BJ (cell line): ENCODE measurements around the gene DNASE2. TPM values are rescaled to one million over a fixed set of nuclear protein-coding genes. Genes with fewer than 3 reads are reported as not detected.

Experiments
- CTCF ChIA-PET: fragments of 350-600 bp; formaldehyde crosslinking; extraction: SDS; loops from one replicate; lab custom pipeline; 2021; ENCODE audit warnings: antibody characterized with exemption, inconsistent platforms; lab: Yijun Ruan, JAX
- POLR2A ChIA-PET: fragments of 300-600 bp; sonication (Branson Sonifier 250); formaldehyde crosslinking; extraction: SDS; loops from one replicate; lab custom pipeline; 2021; ENCODE audit warnings: antibody characterized with exemption; lab: Charles Lee
- DNase-seq: peaks from one replicate; pipeline ENCODE4 v3.0.0-alpha.2; 2011; ENCODE audit warnings: low read depth
- H3K27me3 ChIP-seq: 2 replicates; pipeline ENCODE4 v1.6.0; 2011; ENCODE audit warnings: low read length; ENCODE audit not compliant: control insufficient read depth, insufficient read depth
- H3K36me3 ChIP-seq: 2 replicates; pipeline ENCODE4 v1.5.1; 2011; ENCODE audit warnings: low read length; ENCODE audit not compliant: control insufficient read depth, insufficient read depth
- H3K4me3 ChIP-seq: 2 replicates; pipeline ENCODE4 v1.5.1; 2011; ENCODE audit warnings: low read depth, mild to moderate bottlenecking, control low read depth, low read length
- polyA plus RNA-seq: library from polyadenylated mRNA; depleted of rRNA; stranded (reverse); fragments of >200 nt; gene quantifications from 2 replicates; pipeline ENCODE4 v1.2.3, GENCODE V29; 2011
- TF ChIP-seq, protein P1 (sequence below): IDR thresholded peaks from 2 replicates; pipeline ENCODE4 v1.5.1; 2011; ENCODE audit warnings: low read depth, mild to moderate bottlenecking, control low read depth, inconsistent platforms, low read length, moderate library complexity; ENCODE audit not compliant: insufficient read depth

DNASE2 gene
- polyA plus RNA-seq, 1 experiment, result 68.8 TPM

DNA sequence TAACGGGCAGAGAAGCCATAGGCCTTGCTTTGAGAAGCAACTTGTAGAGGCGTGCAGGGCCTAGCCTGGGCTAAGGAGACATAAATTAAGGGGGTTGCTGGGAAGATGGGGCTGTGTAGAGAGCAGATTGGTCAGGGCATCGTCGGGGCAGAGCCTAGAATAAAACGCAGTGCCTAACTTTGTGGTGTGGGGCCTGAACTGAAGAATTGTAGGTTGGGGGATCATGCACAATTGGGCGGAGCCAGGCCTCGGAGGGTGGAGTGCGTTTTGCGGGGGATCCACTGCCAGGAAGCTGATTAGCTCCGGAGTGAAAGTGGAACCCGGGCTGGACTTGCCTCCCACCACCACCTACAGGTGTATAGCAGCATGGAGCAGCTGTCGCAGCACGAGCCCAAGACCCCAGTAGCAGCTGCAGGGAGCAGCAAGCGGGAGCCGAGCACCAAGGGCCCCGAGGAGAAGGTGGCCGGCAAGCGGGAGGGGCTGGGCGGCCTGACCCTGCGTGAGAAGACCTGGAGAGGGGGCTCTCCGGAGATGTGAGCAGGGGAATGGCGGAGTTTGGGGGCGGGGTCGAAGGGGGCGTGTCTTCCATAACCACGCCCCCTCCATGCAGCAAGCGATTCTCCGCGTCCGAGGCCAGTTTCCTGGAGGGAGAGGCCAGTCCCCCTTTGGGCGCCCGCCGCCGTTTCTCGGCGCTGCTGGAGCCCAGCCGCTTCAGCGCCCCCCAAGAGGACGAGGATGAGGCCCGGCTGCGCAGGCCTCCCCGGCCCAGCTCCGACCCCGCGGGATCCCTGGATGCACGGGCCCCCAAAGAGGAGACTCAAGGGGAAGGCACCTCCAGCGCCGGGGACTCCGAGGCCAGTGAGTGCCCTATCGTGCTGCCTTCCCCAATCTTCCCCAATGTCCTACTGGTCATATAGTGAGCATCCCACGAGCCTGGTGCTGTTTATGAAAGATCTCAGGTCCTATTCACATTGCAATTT, 13.8 kb downstream of the DNASE2 start:
- no peak for DNase-seq
- POLR2A ChIA-PET, result no interaction called here
- Histone ChIP-seq H3K4me3 (peak overlapping the region; percentile 38), H3K27me3 (0 out of 2 replicates have a peak, but pooled peaks cover 1% of the 10 kb centered on the region), H3K36me3 (no peaks in the 10 kb centered on the region)
- TF ChIP-seq, protein P1, sequence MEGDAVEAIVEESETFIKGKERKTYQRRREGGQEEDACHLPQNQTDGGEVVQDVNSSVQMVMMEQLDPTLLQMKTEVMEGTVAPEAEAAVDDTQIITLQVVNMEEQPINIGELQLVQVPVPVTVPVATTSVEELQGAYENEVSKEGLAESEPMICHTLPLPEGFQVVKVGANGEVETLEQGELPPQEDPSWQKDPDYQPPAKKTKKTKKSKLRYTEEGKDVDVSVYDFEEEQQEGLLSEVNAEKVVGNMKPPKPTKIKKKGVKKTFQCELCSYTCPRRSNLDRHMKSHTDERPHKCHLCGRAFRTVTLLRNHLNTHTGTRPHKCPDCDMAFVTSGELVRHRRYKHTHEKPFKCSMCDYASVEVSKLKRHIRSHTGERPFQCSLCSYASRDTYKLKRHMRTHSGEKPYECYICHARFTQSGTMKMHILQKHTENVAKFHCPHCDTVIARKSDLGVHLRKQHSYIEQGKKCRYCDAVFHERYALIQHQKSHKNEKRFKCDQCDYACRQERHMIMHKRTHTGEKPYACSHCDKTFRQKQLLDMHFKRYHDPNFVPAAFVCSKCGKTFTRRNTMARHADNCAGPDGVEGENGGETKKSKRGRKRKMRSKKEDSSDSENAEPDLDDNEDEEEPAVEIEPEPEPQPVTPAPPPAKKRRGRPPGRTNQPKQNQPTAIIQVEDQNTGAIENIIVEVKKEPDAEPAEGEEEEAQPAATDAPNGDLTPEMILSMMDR, result no peak
- CTCF ChIA-PET, result interaction anchor here (1.1 kb wide), 1 partner anchor 20 kb away, joined by 5 read pairs; no protein-coding TSS in a partner anchor

DNA sequence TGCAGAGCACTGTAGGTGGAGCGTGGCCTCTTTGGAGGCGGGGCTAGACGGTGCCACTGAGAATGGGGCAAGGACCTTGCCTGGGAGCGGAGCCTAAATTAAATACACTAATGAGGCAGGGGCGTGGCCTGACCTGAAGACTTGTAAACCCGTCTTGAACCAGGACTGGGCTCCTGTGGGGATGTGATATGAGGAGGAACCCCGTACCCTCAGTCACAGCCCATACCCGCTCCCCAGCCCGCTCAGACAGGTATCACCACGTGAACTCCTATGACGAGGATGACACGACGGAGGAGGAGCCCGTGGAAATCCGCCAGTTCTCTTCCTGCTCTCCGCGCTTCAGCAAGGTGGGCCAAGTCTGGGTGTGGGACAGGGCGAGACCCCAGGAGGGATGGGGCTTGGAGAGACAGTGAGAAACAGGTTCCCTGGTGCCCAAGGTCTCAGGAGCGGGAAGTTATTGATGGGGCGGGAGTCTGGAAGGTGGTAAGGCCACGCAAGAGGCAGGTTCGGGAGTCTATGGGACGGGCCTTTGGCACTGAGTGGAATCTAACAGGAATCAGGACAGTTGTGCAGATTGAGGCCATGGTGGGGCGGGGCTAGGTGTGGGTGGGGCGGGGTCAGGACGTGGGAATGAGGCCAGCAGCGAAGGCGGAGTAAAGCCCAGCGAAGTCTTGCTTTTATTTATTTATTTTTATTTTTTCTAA, 14.7 kb downstream of the DNASE2 start:
- no peak overlapping the region for H3K4me3 ChIP-seq
- no peak for DNase-seq
- ChIA-PET POLR2A (no interaction called here), CTCF (interaction anchor here (1.1 to 1.7 kb wide), 2 partner anchors 19 kb away, joined by 5 to 6 read pairs; no protein-coding TSS in a partner anchor)
- TF ChIP-seq, protein P1, result no peak
- H3K27me3 ChIP-seq, result 0 out of 2 replicates have a peak, but pooled peaks cover 1% of the 10 kb centered on the region
- no peaks in the 10 kb centered on the region for H3K36me3 ChIP-seq

DNA sequence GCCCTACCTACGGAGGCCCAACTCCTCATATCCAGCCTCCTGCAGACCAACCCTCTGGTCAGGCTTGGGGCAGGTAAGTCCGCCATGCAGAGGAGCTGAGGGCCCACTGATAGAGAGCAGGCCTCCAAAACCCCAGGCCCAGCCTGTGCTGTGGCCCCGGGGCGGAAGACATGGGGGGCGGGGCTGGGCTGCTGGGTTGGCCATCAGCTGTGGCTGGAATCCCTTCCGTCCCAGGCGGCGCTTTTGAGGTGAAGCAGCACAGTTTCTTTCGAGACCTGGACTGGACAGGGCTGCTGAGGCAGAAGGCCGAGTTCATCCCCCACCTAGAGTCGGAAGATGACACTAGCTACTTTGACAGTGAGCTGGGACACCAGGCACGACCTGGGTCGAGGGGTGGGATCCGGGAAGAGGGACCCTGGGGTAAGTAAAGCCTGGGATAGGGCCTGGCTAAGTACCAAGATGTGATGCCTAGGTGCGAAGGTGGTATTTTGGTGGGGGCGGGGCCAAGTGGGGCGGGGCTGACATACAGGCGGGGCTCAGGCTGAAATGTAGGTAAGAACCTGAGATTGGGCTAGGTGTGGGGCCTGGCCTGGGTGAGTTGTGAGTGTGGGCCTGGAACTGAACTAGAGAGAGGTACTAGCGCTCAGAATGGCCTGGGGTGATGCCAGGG, 15.4 kb downstream of the DNASE2 start:
- no peak for DNase-seq
- Histone ChIP-seq H3K4me3 (no peak overlapping the region), H3K36me3 (no peaks in the 10 kb centered on the region), H3K27me3 (0 out of 2 replicates have a peak, but pooled peaks cover 1% of the 10 kb centered on the region)
- POLR2A ChIA-PET, result no interaction called here
- TF ChIP-seq, protein P1, result no peak
- CTCF ChIA-PET, result interaction anchor here (1.7 kb wide), 1 partner anchor 18 kb away, joined by 6 read pairs; no protein-coding TSS in a partner anchor

DNA sequence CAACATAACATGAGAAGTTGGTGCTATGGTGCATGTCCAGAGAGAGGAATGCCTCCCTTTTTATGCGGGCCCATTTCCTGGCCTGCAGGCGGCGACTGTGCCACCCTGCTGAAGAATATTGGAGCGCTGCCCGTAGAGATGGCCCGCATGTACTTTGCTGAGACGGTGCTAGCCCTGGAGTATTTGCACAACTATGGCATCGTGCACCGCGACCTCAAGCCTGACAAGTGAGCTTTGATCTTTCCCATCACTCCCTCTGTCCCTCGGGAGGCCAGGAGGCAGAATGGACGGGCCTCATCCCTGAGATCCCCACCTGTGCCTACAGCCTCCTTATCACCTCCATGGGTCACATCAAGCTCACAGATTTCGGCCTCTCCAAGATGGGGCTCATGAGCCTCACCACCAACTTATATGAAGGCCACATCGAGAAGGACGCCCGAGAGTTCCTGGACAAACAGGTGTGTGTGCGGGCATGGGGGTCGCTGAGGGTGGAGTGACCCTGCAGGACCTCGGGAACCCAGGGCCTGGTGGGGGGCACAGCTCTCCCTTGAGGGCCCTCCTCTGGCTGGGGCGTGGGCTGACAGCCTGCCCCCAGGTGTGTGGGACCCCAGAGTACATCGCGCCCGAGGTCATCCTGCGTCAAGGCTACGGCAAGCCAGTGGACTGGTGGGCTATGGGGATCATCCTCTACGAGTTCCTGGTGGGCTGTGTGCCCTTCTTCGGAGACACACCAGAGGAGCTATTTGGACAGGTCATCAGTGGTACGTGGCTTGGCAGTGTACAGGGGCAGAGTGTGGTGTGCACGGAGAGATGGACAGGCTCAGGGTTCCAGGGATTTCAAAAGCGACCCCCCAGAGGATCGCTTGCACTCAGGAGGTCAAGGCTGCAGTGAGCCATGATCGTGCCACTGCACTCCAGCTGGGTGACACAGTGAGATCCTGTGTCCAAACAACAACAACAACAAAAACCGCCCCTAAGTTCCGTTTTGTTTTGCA, 16.2 kb downstream of the DNASE2 start:
- no peaks in the 10 kb centered on the region for H3K36me3 ChIP-seq
- no peak overlapping the region for H3K4me3 ChIP-seq
- no peak for DNase-seq
- TF ChIP-seq, protein P1, result no peak
- ChIA-PET POLR2A (no interaction called here), CTCF (interaction anchor here (1.7 kb wide), 2 partner anchors 17 kb away, joined by 6 to 12 read pairs; no protein-coding TSS in a partner anchor)
- H3K27me3 ChIP-seq, result 0 out of 2 replicates have a peak, but pooled peaks cover 1% of the 10 kb centered on the region
